Lung (tissue), 12 donors: ENCODE data around the gene IL22. TPM values are rescaled to one million over a fixed set of nuclear protein-coding genes. Genes with fewer than 3 reads are reported as not detected.

Source experiments
- ATAC-seq: fragments of 200-7000 bp; cut with Tn5 transposase; one replicate; pipeline ENCODE4 v1.9.1; 2020; ENCODE audit warnings: moderate number of reproducible peaks; ENCODE audit not compliant: insufficient read depth, low FRiP score
- DNase-seq, 3 donors: peaks; one replicate each; pipeline ENCODE4 v3.0.0-alpha.2; 2013 to 2017
- H3K27ac ChIP-seq, 2 donors: one replicate each; pipeline ENCODE4 v1.5.1; 2013; ENCODE audit warnings: mild to moderate bottlenecking in 2 of 2, moderate library complexity in 2 of 2, control low read depth in 1 of 2, inconsistent platforms in 1 of 2, low read depth in 1 of 2, low read length in 1 of 2
- H3K27me3 ChIP-seq, 3 donors: one replicate each; pipeline ENCODE4 v1.5.1; 2013; ENCODE audit warnings: low read length in 2 of 3; ENCODE audit not compliant: control insufficient read depth in 3 of 3, insufficient read depth in 3 of 3
- H3K36me3 ChIP-seq, 4 donors: one replicate each; pipeline ENCODE4 v1.5.1; 2013; ENCODE audit warnings: low read length in 4 of 4, mild to moderate bottlenecking in 1 of 4, moderate library complexity in 1 of 4; ENCODE audit not compliant: control insufficient read depth in 4 of 4, insufficient read depth in 4 of 4
- H3K4me1 ChIP-seq, 5 donors: one replicate each; pipeline ENCODE4 v1.5.1; 2013; ENCODE audit warnings: low read length in 5 of 5, mild to moderate bottlenecking in 2 of 5, moderate library complexity in 1 of 5; ENCODE audit not compliant: control insufficient read depth in 5 of 5, insufficient read depth in 5 of 5
- H3K4me3 ChIP-seq: one replicate; pipeline ENCODE4 v1.5.1; 2013; ENCODE audit warnings: mild to moderate bottlenecking, control low read depth, moderate library complexity
- H3K9ac ChIP-seq, 2 donors: one replicate each; pipeline ENCODE4 v1.5.1; 2013; ENCODE audit warnings: low read length in 2 of 2, control low read depth in 1 of 2; ENCODE audit not compliant: insufficient read depth in 1 of 2
- H3K9me3 ChIP-seq, 4 donors: one replicate each; pipeline ENCODE4 v1.5.1; 2013; ENCODE audit warnings: low read length in 3 of 4, mild to moderate bottlenecking in 1 of 4, moderate library complexity in 1 of 4; ENCODE audit not compliant: control insufficient read depth in 4 of 4, insufficient read depth in 3 of 4
- CTCF ChIP-seq: IDR thresholded peaks from 2 replicates; pipeline ENCODE4 v1.5.1; 2012; ENCODE audit warnings: mild to moderate bottlenecking; ENCODE audit errors: control extremely low read depth, extremely low read depth
- whole genome bisulfite sequencing, 2 donors: extraction: QIAGEN DNeasy Blood & Tissue Kit; methylation state at CpG; one replicate each; pipeline ENCODE4 v1.1.7; 2013; 5-methylcytosine and 5-hydroxymethylcytosine counted together
- polyA plus RNA-seq, 2 donors: library from polyadenylated mRNA; stranded (reverse); fragments of 200-250 nt; gene quantifications; one replicate each; pipeline ENCODE4 v1.2.1, GENCODE V29; 2013
- total RNA-seq, 2 donors: library from RNA; depleted of rRNA in 1 of 2; stranded (reverse); fragments of >200 nt in 1 of 2; gene quantifications; one replicate each; pipeline ENCODE4 v1.2.1, GENCODE V29; 2014 to 2021
- donor health status: control.
- donor health status: control.
- donor health status: Bipolar disorder and iron deficiency.
- donor health status: healthy.
- donor health status: DM: yes; HTN: yes; CAD: no.

The IL22 gene
- total and polyA plus RNA-seq, 4 donors = 0.46 TPM; not detected in 3

GRCh38 chr12:68227356-68227755 lies 26.0 kb downstream of the IL22 start:
- H3K9me3 ChIP-seq = no peaks in the 10 kb centered on the region
- peaks cover 0 to 2% (median 0%) of the 10 kb centered on the region in 5 donors for H3K4me1 ChIP-seq
- H3K36me3 ChIP-seq = no peaks in the 10 kb centered on the region
- no peak overlapping the region for H3K4me3 ChIP-seq
- H3K27me3 ChIP-seq = peaks cover 0 to 3% (median 0%) of the 10 kb centered on the region in 3 donors
- ATAC-seq = no peak
- H3K9ac ChIP-seq = no peak overlapping the region
- TF ChIP-seq CTCF = no peak
- WGBS, 2 donors = 58 to 83% methylated on average over 3 of the region's 3 CpGs
- H3K27ac ChIP-seq = no peak overlapping the region
- DNase-seq = no peak

- Histone ChIP-seq H3K4me3 (no peak within 1 kb of the TSS), H3K9ac (no peak within 1 kb of the TSS), H3K27ac (no peak within 1 kb of the TSS), H3K9me3 (no peaks in the 10 kb centered on the region), H3K27me3 (peaks cover 0 to 3% (median 0%) of the 10 kb centered on the region in 3 donors), H3K36me3 (no peaks in the 10 kb centered on the region), H3K4me1 (peaks cover 0 to 3% (median 0%) of the 10 kb centered on the region in 5 donors)
- ATAC-seq (no peak), DNase-seq (no peak)
- no peak for TF ChIP-seq CTCF
- 76 to 83% methylated on average over 8 of the region's 8 CpGs for WGBS, 2 donors
These were observed 27.6 kb downstream of the IL22 start, which contains the start of gene IL26 for GRCh38 chr12:68225576-68226476. TSS of gene IL26 (minus strand) at chr12:68225810. CDS start at chr12:68225756, 54 bp downstream.

GRCh38 chr12:68224613-68225285 lies 28.7 kb downstream of the IL22 start:
- Histone ChIP-seq H3K27me3 (peaks cover 0 to 3% (median 0%) of the 10 kb centered on the region in 3 donors), H3K36me3 (no peaks in the 10 kb centered on the region), H3K9ac (no peak overlapping the region), H3K9me3 (no peaks in the 10 kb centered on the region), H3K4me3 (no peak overlapping the region), H3K27ac (no peak overlapping the region), H3K4me1 (peaks cover 0 to 3% (median 0%) of the 10 kb centered on the region in 5 donors)
- TF ChIP-seq CTCF = no peak
- DNase-seq (no peak), ATAC-seq (no peak)
- WGBS, 2 donors = 80 to 88% methylated on average over 3 of the region's 3 CpGs
